ENCODE data around the gene RGS3.

- TF ChIP-seq CSRNP3 (CRISPR knock-in tag; IDR thresholded peaks at IDR 0.05) (no peak), SNAI2 (CRISPR knock-in tag; IDR thresholded peaks at IDR 0.05) (no peak), PATZ1 (CRISPR knock-in tag; IDR thresholded peaks at IDR 0.05; ENCODE audit: borderline replicate concordance) (no peak)
Observed at GRCh38 chr9:113599646-113600022, 136.1 kb downstream of the RGS3 start.
